ENCODE results near the gene ABHD1. TPM values are rescaled to one million over a fixed set of nuclear protein-coding genes. Genes with fewer than 3 reads are reported as not detected.
"Not testable (repeated sequence)": the region's sequence is repeated elsewhere in the genome, so short reads cannot be mapped to it uniquely, and the experiment has no call there.

ABHD1 gene
- total and polyA plus RNA-seq, 2 donors, result 0.35 TPM; not detected in 1

DNA sequence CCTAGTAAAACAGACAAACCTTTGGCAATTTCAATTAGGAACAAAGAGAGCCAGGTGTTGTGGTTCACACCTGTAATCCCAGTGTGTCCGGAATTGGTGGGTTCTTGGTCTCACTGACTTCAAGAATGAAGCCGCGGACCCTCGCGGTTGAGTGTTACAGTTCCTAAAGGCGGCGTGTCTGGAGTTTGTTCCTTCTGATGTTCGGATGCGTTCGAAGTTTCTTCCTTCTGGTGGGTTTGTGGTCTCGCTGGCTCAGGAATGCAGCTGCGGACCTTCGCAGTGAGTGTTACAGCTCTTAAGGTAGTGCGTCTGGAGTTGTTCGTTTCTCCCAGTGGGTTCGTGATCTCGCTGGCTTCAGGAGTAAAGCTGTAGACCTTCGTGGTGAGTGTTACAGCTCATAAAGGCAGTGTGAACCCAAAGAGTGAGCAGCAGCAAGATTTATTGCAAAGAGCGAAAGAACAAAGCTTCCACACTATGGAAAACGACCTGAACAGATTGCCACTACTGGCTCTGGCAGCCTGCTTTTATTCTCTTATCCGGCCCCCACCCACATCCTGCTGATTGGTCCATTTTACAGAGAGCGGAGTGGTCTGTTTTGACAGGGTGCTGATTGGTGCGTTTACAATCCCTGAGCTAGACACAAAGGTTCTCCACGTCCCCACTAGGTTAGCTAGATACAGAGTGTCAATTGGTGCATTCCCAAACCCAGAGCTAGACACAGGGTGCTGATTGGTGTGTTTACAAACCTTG lies 12.8 kb upstream of the ABHD1 start:
- H3K27ac ChIP-seq (ENCODE audit: low read depth); DNase-seq (ENCODE audit: extremely low spot score); H3K36me3 ChIP-seq (ENCODE audit: insufficient read depth); H3K4me1 ChIP-seq (ENCODE audit: insufficient read depth); H3K4me3 ChIP-seq (ENCODE audit: low read depth, low read length): not testable (repeated sequence)
- WGBS, result 72% methylated on average over 24 of the region's 24 CpGs

DNA sequence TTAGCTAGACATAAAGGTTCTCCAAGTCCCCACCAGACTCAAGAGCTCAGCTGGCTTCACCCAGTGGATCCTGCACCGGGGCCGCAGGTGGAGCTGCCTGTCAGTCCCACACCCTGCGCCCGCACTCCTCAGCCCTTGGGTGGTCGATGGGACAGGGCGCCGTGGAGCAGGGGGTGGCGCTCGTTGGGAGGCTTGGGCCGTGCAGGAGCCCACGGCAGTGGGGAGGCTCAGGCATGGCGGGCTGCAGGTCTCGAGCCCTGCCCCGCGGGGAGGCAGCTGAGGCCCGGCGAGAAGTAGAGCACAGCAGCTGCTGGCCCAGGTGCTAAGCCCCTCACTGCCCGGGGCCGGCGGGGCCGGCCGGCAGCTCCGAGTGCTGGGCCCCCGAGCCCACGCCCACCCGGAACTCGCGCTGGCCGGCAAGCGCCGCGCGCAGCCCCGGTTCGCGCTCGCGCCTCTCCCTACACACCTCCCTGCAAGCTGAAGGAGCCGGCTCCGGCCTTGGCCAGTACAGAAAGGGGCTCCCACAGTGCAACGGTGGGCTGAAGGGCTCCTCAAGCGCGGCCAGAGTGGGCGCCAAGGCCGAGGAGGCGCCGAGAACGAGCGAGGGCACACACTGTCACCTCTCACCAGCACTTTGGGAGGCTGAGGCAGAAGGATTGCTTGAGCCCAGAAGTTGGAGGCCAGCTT lies 12.1 kb upstream of the ABHD1 start:
- H3K36me3 ChIP-seq (ENCODE audit: insufficient read depth); DNase-seq (ENCODE audit: extremely low spot score); H3K4me3 ChIP-seq (ENCODE audit: low read depth, low read length); H3K27ac ChIP-seq (ENCODE audit: low read depth); H3K4me1 ChIP-seq (ENCODE audit: insufficient read depth): not testable (repeated sequence)
- 93% methylated on average over 49 of the region's 49 CpGs for WGBS

DNA sequence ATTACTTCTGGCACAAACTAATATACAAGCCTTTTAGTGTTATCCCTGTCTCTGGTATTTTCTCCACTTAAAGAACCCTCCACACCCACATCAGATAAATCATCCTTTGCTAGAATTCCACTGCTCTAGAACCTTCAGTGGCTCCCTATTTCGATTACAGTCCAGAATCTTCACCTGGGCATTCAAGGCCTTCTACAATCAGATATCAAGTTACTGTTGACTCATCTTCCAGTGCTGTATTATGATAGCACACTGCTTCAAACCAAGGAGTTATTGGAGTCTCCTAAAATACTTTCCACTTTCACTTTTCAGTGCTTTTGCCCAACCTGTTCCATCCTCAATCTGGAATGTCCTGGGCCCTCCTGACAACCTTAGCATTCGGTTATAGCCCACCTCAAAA lies 8.1 kb upstream of the ABHD1 start:
- Histone ChIP-seq H3K4me1 (ENCODE audit: insufficient read depth) (no peaks in the 10 kb centered on the region), H3K36me3 (ENCODE audit: insufficient read depth) (no peaks in the 10 kb centered on the region), H3K27ac (ENCODE audit: low read depth) (no peak overlapping the region), H3K4me3 (ENCODE audit: low read depth, low read length) (no peak overlapping the region)
- 61% methylated on average over 2 of the region's 2 CpGs for WGBS
- DNase-seq (ENCODE audit: extremely low spot score), result no peak

DNA sequence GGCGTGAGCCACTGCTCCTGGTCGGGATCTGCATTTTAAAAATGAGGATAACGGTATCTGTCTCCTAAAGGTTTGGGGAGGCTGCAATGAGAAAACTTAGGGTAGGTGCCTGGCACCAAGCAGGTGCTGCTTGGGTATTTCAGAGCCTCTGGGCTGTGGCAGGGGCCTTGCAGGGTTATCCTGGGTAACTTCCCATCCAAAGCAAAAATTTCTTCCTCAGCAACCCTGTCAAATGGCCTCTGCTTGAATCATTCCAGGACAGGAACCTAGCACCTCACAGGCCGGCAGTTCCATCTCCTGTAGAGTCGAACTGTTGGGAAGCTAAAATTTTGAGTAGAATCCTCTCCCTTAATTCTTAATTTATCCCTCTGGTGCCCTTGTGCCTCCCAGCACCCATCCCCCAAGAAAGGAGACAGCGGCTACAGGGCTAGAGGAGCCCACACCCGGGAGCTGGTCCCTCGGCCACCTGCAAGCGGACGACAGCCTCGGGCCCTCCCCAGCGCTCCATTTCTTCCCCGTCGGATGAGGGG lies 5.6 kb upstream of the ABHD1 start:
- H3K36me3 ChIP-seq (ENCODE audit: insufficient read depth), result no peaks in the 10 kb centered on the region
- H3K4me3 ChIP-seq (ENCODE audit: low read depth, low read length), result peak overlapping the region; percentile 40
- no peak for DNase-seq (ENCODE audit: extremely low spot score)
- 23% methylated on average over 14 of the region's 14 CpGs for WGBS
- no peaks in the 10 kb centered on the region for H3K4me1 ChIP-seq (ENCODE audit: insufficient read depth)
- no peak overlapping the region for H3K27ac ChIP-seq (ENCODE audit: low read depth)

DNA sequence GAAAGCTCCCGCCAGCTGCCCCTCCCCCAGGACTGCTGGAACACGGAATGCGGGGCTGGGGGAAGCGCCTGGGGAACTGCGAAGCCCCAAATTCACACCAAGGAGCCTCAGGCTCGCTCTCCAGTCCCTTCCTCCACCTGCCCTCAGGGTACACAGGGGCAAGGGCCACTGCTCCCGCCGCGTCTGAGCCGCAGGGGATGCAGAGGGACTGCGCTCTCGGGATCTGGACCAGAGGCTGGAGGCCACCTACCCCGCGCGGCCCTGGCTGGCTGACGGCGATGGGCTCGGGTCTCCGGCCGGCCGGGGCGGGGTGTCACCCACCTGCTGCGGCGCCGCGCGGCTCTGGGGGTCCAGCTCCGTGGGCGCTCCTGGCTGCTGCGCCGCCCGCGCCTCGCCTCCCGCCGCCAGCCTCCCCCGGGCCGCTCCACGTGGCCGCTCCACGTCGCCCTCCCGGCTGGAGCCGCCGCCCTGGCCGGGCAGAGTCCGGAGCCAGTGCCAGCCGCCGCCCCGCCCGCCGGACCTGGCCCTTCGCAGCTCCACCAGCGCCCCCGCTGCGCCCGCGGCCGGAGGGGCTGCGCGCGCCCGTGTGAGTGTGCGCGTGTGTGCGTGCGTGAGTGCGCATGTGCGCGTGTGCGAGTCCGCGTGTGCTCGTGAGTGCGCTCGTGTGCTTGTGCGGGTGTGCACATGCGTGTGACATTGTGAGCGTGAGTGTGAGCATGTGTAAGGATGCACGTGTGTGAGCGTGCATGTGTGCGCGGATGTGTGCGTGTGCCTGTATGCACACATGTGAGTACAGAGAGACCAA lies 4.9 kb upstream of the ABHD1 start, which contains the start of gene CGREF1:
TSS of gene CGREF1 (minus strand) at position 604 of the 805 bp plus-strand sequence. CDS start 14,762 bp downstream, outside the sequence.
- no peak within 1 kb of the TSS for H3K27ac ChIP-seq (ENCODE audit: low read depth)
- DNase-seq (ENCODE audit: extremely low spot score), result no peak
- no peaks in the 10 kb centered on the region for H3K36me3 ChIP-seq (ENCODE audit: insufficient read depth)
- no peaks in the 10 kb centered on the region for H3K4me1 ChIP-seq (ENCODE audit: insufficient read depth)
- H3K4me3 ChIP-seq (ENCODE audit: low read depth, low read length), result peak within 1 kb of the TSS; percentile 40
- WGBS, result 4% methylated on average over 84 of the region's 84 CpGs

DNA sequence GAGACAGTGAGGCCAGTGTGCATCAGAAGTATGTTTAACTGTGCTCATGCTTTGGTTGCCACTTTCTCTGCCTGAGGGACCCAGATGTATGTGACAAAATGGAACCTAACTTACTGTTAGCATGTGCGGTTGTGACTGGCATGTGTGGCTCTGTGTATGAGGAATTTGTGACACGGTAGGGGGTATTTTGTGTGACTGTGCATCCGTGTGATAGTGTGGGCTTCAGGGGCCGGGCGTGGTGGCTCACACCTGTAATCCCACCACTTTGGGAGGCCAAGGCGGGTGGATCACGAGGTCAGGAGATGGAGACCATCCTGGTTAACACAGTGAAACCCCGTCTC lies 4.3 kb upstream of the ABHD1 start:
- H3K4me1 ChIP-seq (ENCODE audit: insufficient read depth); DNase-seq (ENCODE audit: extremely low spot score); H3K36me3 ChIP-seq (ENCODE audit: insufficient read depth); H3K4me3 ChIP-seq (ENCODE audit: low read depth, low read length); H3K27ac ChIP-seq (ENCODE audit: low read depth): not testable (repeated sequence)
- 83% methylated on average over 8 of the region's 8 CpGs for WGBS

DNA sequence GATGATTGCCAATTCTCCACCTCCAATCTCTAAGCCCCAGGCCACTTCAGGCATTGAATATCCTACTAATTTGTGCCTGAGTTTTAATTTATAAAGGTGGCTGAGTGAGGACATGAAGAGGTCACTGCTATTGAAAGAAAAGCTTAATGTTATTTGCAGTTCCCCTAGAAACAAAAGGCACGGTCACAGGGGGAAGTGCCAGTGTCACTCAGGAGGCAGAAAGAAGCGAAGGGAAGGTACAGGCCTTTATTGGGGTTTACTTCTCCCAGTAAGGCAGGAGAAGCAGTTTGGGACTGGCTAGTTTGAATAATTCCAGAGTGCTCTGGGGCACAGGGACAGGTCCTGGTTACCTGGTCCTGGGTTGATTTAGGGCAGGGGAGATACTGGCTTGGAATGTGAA lies 1.7 kb upstream of the ABHD1 start:
- WGBS, result 75% methylated on average over 2 of the region's 2 CpGs

DNA sequence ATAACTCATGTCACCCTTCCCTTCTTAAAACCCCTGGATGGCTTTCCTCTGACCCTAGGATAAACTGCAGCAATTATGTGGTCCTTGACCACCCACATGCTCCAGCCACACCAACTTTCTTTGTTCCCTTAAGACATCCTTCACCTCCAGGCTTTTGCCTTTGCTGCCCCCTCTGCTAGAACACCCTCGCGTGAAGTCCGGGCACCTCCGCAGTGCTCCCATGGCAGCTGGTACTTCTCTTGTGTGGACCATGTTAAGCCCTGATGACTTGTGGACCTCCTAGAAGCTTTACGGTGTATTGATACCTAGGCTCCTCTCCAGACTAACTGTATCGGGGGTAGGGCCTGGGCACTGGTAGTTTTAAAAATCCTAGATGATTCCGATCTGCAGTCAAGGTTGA lies 824 bp upstream of the ABHD1 start:
- no peak overlapping the region for H3K27ac ChIP-seq (ENCODE audit: low read depth)
- H3K36me3 ChIP-seq (ENCODE audit: insufficient read depth), result no peaks in the 10 kb centered on the region
- 84% methylated on average over 7 of the region's 7 CpGs for WGBS
- no peak for DNase-seq (ENCODE audit: extremely low spot score)
- H3K4me1 ChIP-seq (ENCODE audit: insufficient read depth), result no peaks in the 10 kb centered on the region
- no peak overlapping the region for H3K4me3 ChIP-seq (ENCODE audit: low read depth, low read length)

More for the DNA sequence above, 1.7 kb upstream of the ABHD1 start:
- DNase-seq (ENCODE audit: extremely low spot score), result no peak
- Histone ChIP-seq H3K36me3 (ENCODE audit: insufficient read depth) (no peaks in the 10 kb centered on the region), H3K27ac (ENCODE audit: low read depth) (no peak overlapping the region), H3K4me1 (ENCODE audit: insufficient read depth) (no peaks in the 10 kb centered on the region), H3K4me3 (ENCODE audit: low read depth, low read length) (no peak overlapping the region)

DNA sequence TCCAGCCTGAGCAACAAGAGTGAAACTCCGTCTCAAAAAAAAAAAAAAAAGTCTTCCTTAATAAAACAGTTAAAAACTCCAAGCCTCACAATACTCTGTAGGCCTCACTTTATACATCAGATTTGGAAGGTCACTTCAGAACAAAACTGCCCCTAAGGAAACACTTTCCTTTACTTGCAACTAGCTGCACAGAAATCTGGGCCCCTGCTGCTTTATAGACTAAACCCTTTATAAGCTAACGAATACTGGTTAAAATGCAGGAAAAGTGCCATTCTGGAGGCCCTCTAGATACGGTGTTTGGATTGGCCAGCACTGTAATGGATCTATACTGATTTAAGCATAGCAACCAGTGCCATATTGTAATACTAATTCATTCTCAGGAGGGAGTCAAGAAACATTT lies 1.5 kb downstream of the ABHD1 start:
- peaks cover under 1% of the 10 kb centered on the region for H3K36me3 ChIP-seq (ENCODE audit: insufficient read depth)
- H3K27ac ChIP-seq (ENCODE audit: low read depth), result no peak overlapping the region
- H3K4me3 ChIP-seq (ENCODE audit: low read depth, low read length), result no peak overlapping the region
- 85% methylated on average over 3 of the region's 3 CpGs for WGBS
- H3K4me1 ChIP-seq (ENCODE audit: insufficient read depth), result no peaks in the 10 kb centered on the region
- DNase-seq (ENCODE audit: extremely low spot score), result no peak

DNA sequence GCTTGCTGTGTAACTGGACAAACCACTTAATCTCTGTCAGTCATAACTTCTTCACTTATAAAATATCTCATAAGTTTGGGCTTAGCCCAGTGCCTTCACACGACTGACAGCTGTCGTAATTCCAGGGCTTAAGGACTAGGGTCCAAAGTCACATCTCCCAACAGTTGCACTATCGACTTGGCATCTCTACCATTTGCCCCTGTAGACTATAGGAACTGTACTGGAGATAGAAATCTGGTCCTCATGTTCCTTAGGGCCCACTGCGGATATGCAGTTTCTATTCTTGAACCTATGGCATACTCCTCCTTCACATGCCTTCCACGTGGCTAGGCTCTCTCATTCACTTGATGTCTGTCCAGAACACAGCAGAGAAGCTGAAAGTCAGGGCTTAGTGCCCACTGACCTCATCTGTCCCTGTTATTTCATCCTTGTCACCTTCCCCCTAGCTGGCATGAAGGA lies 2.7 kb downstream of the ABHD1 start:
- Histone ChIP-seq H3K4me1 (ENCODE audit: insufficient read depth) (no peaks in the 10 kb centered on the region), H3K36me3 (ENCODE audit: insufficient read depth) (peaks cover 5% of the 10 kb centered on the region), H3K27ac (ENCODE audit: low read depth) (no peak overlapping the region), H3K4me3 (ENCODE audit: low read depth, low read length) (no peak overlapping the region)
- no peak for DNase-seq (ENCODE audit: extremely low spot score)
- 61% methylated on average over 5 of the region's 5 CpGs for WGBS

DNA sequence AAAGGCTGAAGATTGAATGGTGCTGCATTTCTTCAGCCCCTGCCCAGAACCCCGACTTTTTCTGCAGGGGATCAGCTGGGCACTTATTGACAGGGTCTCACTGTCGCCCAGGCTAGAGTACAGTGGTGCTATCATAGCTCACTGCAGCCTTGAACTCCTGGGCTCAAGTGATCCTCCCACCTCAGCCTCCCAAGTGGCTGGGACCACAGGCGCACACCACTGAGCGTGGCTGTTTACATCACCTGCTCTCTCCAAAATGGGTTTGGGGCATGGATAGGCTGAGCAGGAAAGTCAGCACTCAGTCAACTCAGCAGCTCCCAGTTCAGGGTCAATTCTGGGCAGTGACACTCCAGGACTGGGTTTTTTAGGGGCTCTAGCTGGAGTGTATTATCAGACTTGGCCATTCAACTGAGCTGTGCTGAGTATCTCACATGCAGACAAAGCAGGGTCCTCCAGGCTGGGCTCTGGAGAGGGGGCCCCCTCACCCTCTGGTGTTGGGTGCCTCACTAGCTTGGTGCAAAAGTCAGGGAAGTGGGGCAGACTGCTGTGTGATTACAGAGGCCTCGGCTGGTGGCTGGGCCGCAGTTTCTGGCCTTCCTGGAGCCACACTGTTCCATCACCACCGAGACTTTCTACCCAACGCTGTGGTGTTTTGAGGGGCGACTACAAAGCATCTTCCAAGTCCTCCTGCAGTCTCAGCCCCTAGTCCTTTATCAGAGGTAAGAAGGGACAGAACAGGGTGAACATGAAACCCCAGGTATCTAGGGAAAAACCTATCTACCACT lies 4.5 kb downstream of the ABHD1 start:
- Histone ChIP-seq H3K36me3 (ENCODE audit: insufficient read depth) (peaks cover 5% of the 10 kb centered on the region), H3K4me1 (ENCODE audit: insufficient read depth) (no peaks in the 10 kb centered on the region), H3K27ac (ENCODE audit: low read depth) (no peak overlapping the region), H3K4me3 (ENCODE audit: low read depth, low read length) (no peak overlapping the region)
- no peak for DNase-seq (ENCODE audit: extremely low spot score)
- WGBS, result 86% methylated on average over 9 of the region's 9 CpGs

DNA sequence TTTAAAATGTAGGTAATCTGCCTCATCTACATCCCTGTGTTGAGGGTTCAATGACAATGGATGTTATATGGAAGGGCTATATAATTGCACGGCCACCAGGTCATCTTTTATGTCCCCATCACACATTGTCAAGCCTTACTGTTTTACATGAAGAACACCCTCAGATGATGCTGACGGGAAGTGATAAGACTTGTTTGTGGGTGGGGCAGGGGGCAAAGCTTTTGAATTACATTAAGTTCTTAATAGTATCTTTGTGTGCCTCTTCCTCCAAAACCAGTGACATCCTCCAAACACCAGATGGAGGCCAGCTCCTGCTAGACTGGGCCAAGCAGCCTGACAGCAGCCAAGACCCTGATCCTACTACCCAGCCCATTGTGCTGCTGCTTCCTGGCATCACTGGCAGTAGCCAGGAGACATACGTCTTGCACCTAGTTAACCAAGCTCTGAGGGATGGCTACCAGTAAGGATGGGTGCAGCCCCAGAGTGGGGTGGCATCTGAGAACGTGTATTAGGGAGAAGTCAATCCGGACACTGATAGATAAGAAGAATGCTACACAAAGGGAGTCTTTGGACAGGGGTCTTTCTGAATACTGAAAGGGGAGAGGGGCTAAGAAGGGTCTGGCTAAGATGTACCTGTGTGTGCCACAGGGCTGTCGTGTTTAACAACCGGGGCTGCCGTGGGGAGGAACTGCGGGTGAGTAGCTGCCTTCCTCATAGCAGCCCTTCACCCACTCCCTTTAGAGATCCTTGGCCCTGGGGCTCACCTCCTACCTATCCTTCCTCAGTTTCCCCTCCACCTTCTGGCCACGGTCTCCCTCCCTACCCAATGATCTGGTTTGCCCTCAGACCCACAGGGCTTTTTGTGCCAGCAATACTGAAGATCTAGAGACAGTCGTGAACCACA lies 5.3 kb downstream of the ABHD1 start:
- DNase-seq (ENCODE audit: extremely low spot score), result no peak
- WGBS, result 75% methylated on average over 11 of the region's 11 CpGs

More for the DNA sequence above, 5.3 kb downstream of the ABHD1 start:
- no peak overlapping the region for H3K4me3 ChIP-seq (ENCODE audit: low read depth, low read length)
- peaks cover 5% of the 10 kb centered on the region for H3K36me3 ChIP-seq (ENCODE audit: insufficient read depth)
- H3K4me1 ChIP-seq (ENCODE audit: insufficient read depth), result no peaks in the 10 kb centered on the region
- H3K27ac ChIP-seq (ENCODE audit: low read depth), result no peak overlapping the region
